ENCODE results near the gene PEX5L.

DNA sequence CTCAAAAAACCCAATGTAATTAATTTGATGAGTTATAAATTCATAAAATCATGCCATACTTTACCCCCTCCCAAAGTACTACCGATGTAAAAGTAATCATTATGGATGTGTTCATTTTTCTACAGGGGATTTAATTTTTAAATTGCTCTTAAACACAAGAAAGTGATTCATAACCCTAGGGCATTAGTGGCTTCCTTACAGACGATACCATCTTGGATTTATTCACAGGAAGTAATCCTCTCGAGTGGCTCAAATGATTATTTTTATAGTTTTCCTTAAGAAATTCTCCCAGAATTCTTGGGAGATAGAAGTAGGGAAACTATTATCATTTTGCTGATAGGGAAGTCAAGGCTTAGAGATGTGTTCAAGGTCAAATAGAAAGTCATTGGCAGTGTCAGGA is 80.9 kb downstream of the PEX5L start:
- TF ChIP-seq, protein P1, sequence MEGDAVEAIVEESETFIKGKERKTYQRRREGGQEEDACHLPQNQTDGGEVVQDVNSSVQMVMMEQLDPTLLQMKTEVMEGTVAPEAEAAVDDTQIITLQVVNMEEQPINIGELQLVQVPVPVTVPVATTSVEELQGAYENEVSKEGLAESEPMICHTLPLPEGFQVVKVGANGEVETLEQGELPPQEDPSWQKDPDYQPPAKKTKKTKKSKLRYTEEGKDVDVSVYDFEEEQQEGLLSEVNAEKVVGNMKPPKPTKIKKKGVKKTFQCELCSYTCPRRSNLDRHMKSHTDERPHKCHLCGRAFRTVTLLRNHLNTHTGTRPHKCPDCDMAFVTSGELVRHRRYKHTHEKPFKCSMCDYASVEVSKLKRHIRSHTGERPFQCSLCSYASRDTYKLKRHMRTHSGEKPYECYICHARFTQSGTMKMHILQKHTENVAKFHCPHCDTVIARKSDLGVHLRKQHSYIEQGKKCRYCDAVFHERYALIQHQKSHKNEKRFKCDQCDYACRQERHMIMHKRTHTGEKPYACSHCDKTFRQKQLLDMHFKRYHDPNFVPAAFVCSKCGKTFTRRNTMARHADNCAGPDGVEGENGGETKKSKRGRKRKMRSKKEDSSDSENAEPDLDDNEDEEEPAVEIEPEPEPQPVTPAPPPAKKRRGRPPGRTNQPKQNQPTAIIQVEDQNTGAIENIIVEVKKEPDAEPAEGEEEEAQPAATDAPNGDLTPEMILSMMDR (conservative IDR thresholded peaks at IDR 0.05 in 1 of 2, IDR thresholded peaks at IDR 0.05 in 1 of 2; ENCODE audit: low read depth in 1 of 2, low read length in 2 of 2) = no peak
- TF ChIP-seq EZH2 (IDR thresholded peaks at IDR 0.05; ENCODE audit: low read length, missing control alignments) = no peak

All from fibroblast of lung (primary cell).